Dorsolateral prefrontal cortex (tissue), 118 donors: ENCODE results near the gene FBXW2. TPM values are rescaled to one million over a fixed set of nuclear protein-coding genes. Genes with fewer than 3 reads are reported as not detected.

Experiments
- total RNA-seq, 120 experiments: library from RNA; stranded (reverse); gene quantifications; one replicate each; pipeline versions ENCODE4 v1.2.3 to v1.2.4, GENCODE V29; 2022

Gene FBXW2
- total RNA-seq, 120 experiments from 2014 or later: 37.6 to 68.5 (median 52.8) TPM

Other genes starting within 250 kb of the FBXW2 start
- gene CDK5RAP2, start 213.2 kb downstream of the FBXW2 start, total RNA-seq: 100 to 1,000 TPM in 7 of 120 experiments, 10 to 100 TPM in 113; 45.9 to 132 (median 71.9) TPM
- gene MEGF9, start 78.9 kb downstream of the FBXW2 start, total RNA-seq: 10 to 100 TPM; 47.2 to 92.6 (median 64.9) TPM
- gene PSMD5, start 49.5 kb upstream of the FBXW2 start, total RNA-seq: 10 to 100 TPM; 18.8 to 51.5 (median 32.6) TPM
- 100 to 1,000 TPM in 2 of 120 experiments, 10 to 100 TPM in 118; 18.7 to 119 (median 39.5) TPM for gene PHF19, start 83.8 kb upstream of the FBXW2 start, total RNA-seq
- gene TRAF1, start 133.4 kb upstream of the FBXW2 start, total RNA-seq: 10 to 100 TPM in 57 of 120 experiments, 1 to 10 TPM in 63; 3.8 to 25.3 (median 9.8) TPM